ENCODE measurements around the gene ROGDI. TPM values are rescaled to one million over a fixed set of nuclear protein-coding genes. Genes with fewer than 3 reads are reported as not detected.
A peak's percentile ranks its signal among the peaks of the same experiment; 100 is the strongest.

ROGDI gene
- total and polyA plus RNA-seq, 12 donors: 32.4 to 194 (median 81.7) TPM

DNA sequence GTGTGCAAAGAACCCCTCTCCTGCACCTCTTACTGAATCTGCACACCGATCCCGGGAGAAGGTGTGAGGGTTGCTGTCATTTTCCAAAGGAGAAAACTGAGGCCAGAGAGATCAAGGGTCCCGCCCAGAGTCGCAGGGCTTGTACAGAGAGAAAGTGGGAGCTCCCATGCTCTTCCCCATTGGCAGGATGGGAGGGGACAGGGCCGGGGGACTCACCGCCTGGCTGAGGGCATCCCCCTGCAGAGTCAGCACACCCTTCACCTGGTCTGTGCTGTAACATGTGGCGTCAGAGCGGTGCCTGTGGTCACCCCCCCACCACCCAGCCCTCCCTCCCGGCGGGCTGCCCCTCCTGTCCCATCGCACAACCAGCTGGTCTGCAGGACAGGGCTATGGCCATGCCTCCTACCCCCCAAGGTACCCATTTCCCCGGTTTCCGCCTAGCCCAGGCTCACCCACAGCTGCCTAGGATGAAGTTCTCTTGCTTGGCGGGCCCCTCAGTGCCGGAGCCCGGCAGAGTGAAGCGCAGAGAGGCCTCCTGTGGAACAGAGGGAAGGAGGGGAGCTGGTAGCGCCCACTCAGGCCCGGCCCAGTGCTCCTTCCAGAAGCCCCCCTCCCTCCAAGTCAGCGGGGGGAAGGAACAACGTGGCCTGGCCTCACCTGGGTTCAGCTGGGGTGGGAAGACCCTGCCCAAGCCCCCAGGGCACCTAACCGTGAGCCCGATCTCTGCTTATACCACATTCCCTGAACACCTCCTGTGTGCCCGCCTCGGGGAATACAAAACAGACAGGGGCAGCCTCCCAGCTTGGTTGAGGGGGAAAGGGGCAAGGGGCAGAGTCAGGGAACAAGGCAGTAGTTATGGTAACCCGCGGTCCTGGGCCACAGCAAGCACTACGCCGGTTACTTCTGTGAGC lies 1.1 kb downstream of the ROGDI start:
- Histone ChIP-seq H3K27ac (peak overlapping the region; percentile 37 to 98 (median 80)), H3K4me1 (replicated peaks in 1 of 2) (peaks cover 28 to 45% of the 10 kb centered on the region in 2 donors), H3K9me3 (replicated peaks in 1 of 3) (no peaks in the 10 kb centered on the region), H3K27me3 (no peaks in the 10 kb centered on the region), H3K4me3 (peak overlapping the region in 2 of 4 donors; percentile 66 to 86), H3K36me3 (replicated peaks in 1 of 2) (peaks cover 0 to 39% of the 10 kb centered on the region in 2 donors)
- TF ChIP-seq POLR2A (IDR thresholded peaks at IDR 0.05) (no peak), CTCF (IDR thresholded peaks at IDR 0.05) (no peak)
- WGBS, 4 donors: 38 to 43% (median 41%) methylated on average over 15 to 29 of the region's 29 CpGs
- peak in 2 of 7 donors; percentile 30 to 60 for DNase-seq
- intact Hi-C loops (cut with DNase I): no loop called here

GRCh38 chr16:4800290-4801041 lies 2.0 kb downstream of the ROGDI start:
- H3K9me3 ChIP-seq (replicated peaks in 1 of 3): no peaks in the 10 kb centered on the region
- no peaks in the 10 kb centered on the region for H3K27me3 ChIP-seq
- WGBS, 4 donors: 42 to 74% (median 56%) methylated on average over 9 to 17 of the region's 17 CpGs
- H3K36me3 ChIP-seq (replicated peaks in 1 of 2): peaks cover 0 to 37% of the 10 kb centered on the region in 2 donors
- intact Hi-C loops (cut with DNase I): no loop called here
- TF ChIP-seq POLR2A (IDR thresholded peaks at IDR 0.05): peak in 1 of 2 donors; percentile 54
- TF ChIP-seq CTCF (IDR thresholded peaks at IDR 0.05): no peak
- H3K4me3 ChIP-seq: peak overlapping the region in 1 of 4 donors; percentile 86
- peak overlapping the region in 4 of 5 donors; percentile 16 to 98 (median 42) for H3K27ac ChIP-seq
- H3K4me1 ChIP-seq (replicated peaks in 1 of 2): peaks cover 27 to 43% of the 10 kb centered on the region in 2 donors
- DNase-seq: peak; percentile 79 to 94 (median 91)

- WGBS, 4 donors: 84 to 91% (median 90%) methylated on average over 10 to 19 of the region's 19 CpGs
- peaks cover 20 to 31% of the 10 kb centered on the region in 2 donors for H3K4me1 ChIP-seq (replicated peaks in 1 of 2)
- no peaks in the 10 kb centered on the region for H3K27me3 ChIP-seq
- no peak for TF ChIP-seq POLR2A (IDR thresholded peaks at IDR 0.05)
- no peak for TF ChIP-seq CTCF (IDR thresholded peaks at IDR 0.05)
- intact Hi-C loops (cut with DNase I): no loop called here
- no peak overlapping the region for H3K4me3 ChIP-seq
- peaks cover 0 to 34% of the 10 kb centered on the region in 2 donors for H3K36me3 ChIP-seq (replicated peaks in 1 of 2)
- DNase-seq: no peak
- no peak overlapping the region for H3K27ac ChIP-seq
- H3K9me3 ChIP-seq (replicated peaks in 1 of 3): no peaks in the 10 kb centered on the region
These were observed 3.1 kb downstream of the ROGDI start for GRCh38 chr16:4799171-4799855.

Measured in adrenal gland (tissue), 12 donors.